ENCODE measurements around the gene CD151.

CD151 gene

DNA sequence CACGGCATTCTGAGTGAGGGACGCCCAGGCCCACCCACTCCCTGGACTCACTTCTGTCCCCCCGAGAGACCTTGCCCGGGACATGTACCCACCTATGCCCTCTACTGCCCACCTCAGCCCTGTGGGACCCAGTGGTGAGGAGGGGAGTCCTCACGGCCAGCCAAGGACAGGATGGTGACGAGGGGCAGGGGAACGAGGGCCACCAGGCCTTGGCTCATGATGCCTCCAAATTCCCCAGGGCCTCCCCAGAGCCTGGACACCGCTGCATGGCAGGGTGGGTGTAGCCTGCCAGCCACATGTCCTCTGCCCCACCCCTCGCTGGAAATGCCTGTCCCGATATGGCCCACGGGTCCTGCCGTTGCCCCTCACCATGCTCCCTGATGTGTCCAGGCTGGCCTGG lies 36.0 kb downstream of the CD151 start:
- Histone ChIP-seq H3K36me3 (ENCODE audit: insufficient read depth, low read length) (peaks cover 7% of the 10 kb centered on the region), H3K27me3 (ENCODE audit: control insufficient read depth in 1 of 2, insufficient read depth in 2 of 2, low read length in 2 of 2) (no peaks in the 10 kb centered on the region), H3K27ac (ENCODE audit: low read depth, low read length) (no peak overlapping the region), H3K4me1 (ENCODE audit: insufficient read depth, low read length) (no peaks in the 10 kb centered on the region), H3K4me3 (ENCODE audit: low read depth in 1 of 2, low read length in 2 of 2) (no peak overlapping the region), H3K9ac (ENCODE audit: low read length) (no peak overlapping the region), H3K9me3 (ENCODE audit: low read length) (no peaks in the 10 kb centered on the region)

DNA sequence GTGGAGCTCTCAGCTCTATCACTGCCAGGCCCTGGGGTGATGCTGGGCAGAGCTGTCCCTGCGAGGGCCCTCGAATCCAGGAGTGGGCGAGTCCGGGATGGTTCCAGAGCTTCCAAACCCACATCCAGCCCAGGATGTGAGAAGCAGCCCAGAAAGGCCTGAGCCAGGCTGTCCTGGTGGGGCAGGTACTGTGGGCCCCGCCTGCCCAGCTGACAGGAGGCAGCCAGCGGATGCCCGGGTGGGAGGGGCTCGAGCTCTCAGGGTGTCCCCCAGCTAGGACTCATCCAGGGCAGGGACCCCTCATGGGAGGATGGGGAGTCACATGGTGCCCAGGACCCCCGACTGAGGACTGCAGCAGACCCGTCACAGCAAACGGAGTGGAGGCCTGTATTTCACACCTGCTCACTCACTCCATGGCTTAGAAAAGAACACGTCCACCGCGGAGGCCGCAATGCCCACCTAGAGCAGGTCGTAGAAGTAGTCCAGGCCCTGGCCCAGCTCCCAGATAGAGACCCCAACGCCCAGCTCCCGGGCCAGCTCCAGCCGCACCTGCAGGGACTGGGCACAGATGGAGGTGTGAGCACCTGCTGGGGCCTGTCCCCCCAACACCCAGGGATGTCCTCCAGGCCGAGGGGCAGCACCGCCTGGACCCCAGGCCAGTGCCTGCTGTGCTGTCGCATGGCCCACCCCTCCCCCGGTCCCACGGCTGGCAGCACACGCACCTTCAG lies 36.8 kb downstream of the CD151 start:
- Histone ChIP-seq H3K36me3 (ENCODE audit: insufficient read depth, low read length) (peaks cover 7% of the 10 kb centered on the region), H3K9ac (ENCODE audit: low read length) (no peak overlapping the region), H3K27ac (ENCODE audit: low read depth, low read length) (no peak overlapping the region), H3K4me3 (ENCODE audit: low read depth in 1 of 2, low read length in 2 of 2) (no peak overlapping the region), H3K4me1 (ENCODE audit: insufficient read depth, low read length) (no peaks in the 10 kb centered on the region), H3K27me3 (ENCODE audit: control insufficient read depth in 1 of 2, insufficient read depth in 2 of 2, low read length in 2 of 2) (no peaks in the 10 kb centered on the region), H3K9me3 (ENCODE audit: low read length) (no peaks in the 10 kb centered on the region)

GRCh38 chr11:870127-870413 lies 37.3 kb downstream of the CD151 start:
- H3K27ac ChIP-seq (ENCODE audit: low read depth, low read length), result no peak overlapping the region
- H3K9ac ChIP-seq (ENCODE audit: low read length), result no peak overlapping the region
- H3K36me3 ChIP-seq (ENCODE audit: insufficient read depth, low read length), result peaks cover 7% of the 10 kb centered on the region
- H3K27me3 ChIP-seq (ENCODE audit: control insufficient read depth in 1 of 2, insufficient read depth in 2 of 2, low read length in 2 of 2), result no peaks in the 10 kb centered on the region
- no peaks in the 10 kb centered on the region for H3K4me1 ChIP-seq (ENCODE audit: insufficient read depth, low read length)
- no peaks in the 10 kb centered on the region for H3K9me3 ChIP-seq (ENCODE audit: low read length)
- no peak overlapping the region for H3K4me3 ChIP-seq (ENCODE audit: low read depth in 1 of 2, low read length in 2 of 2)

GRCh38 chr11:870418-870817 lies 37.7 kb downstream of the CD151 start:
- peaks cover 7% of the 10 kb centered on the region for H3K36me3 ChIP-seq (ENCODE audit: insufficient read depth, low read length)
- H3K4me1 ChIP-seq (ENCODE audit: insufficient read depth, low read length), result no peaks in the 10 kb centered on the region
- no peak overlapping the region for H3K9ac ChIP-seq (ENCODE audit: low read length)
- no peaks in the 10 kb centered on the region for H3K9me3 ChIP-seq (ENCODE audit: low read length)
- H3K27ac ChIP-seq (ENCODE audit: low read depth, low read length), result no peak overlapping the region
- H3K4me3 ChIP-seq (ENCODE audit: low read depth in 1 of 2, low read length in 2 of 2), result no peak overlapping the region
- no peaks in the 10 kb centered on the region for H3K27me3 ChIP-seq (ENCODE audit: control insufficient read depth in 1 of 2, insufficient read depth in 2 of 2, low read length in 2 of 2)

- H3K27ac ChIP-seq (ENCODE audit: low read depth, low read length), result no peak overlapping the region
- H3K4me1 ChIP-seq (ENCODE audit: insufficient read depth, low read length), result peaks cover 4% of the 10 kb centered on the region
- no peaks in the 10 kb centered on the region for H3K27me3 ChIP-seq (ENCODE audit: control insufficient read depth in 1 of 2, insufficient read depth in 2 of 2, low read length in 2 of 2)
- peaks cover 7% of the 10 kb centered on the region for H3K36me3 ChIP-seq (ENCODE audit: insufficient read depth, low read length)
- H3K4me3 ChIP-seq (ENCODE audit: low read depth in 1 of 2, low read length in 2 of 2), result no peak overlapping the region
- H3K9ac ChIP-seq (ENCODE audit: low read length), result no peak overlapping the region
- H3K9me3 ChIP-seq (ENCODE audit: low read length), result no peaks in the 10 kb centered on the region
Observed at GRCh38 chr11:871472-871871, 38.7 kb downstream of the CD151 start.

DNA sequence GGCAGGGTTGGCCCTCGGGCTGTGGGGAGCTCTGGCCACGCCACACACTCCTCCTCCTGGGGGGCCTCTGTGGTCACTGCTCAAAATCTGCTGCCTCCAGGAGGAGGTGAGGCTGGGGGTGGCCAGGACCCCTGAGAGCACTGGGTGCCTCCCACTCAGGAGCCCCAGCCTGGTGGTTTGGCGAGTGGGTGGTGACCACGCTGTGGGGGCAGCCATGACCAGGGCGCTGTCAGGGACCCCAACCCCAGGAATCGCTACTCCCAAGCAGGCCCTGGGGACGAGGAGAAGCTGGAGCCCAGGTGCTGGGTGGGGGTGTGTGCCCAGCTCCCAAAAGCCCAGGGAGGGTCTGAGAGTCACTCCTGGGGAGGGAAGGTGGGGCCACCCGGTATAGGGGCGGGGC lies 40.0 kb downstream of the CD151 start:
- Histone ChIP-seq H3K36me3 (ENCODE audit: insufficient read depth, low read length) (peaks cover 7% of the 10 kb centered on the region), H3K4me1 (ENCODE audit: insufficient read depth, low read length) (peaks cover 4% of the 10 kb centered on the region), H3K27me3 (ENCODE audit: control insufficient read depth in 1 of 2, insufficient read depth in 2 of 2, low read length in 2 of 2) (no peaks in the 10 kb centered on the region), H3K27ac (ENCODE audit: low read depth, low read length) (no peak overlapping the region), H3K9me3 (ENCODE audit: low read length) (no peaks in the 10 kb centered on the region), H3K9ac (ENCODE audit: low read length) (no peak overlapping the region), H3K4me3 (ENCODE audit: low read depth in 1 of 2, low read length in 2 of 2) (no peak overlapping the region)

GRCh38 chr11:873706-874105 lies 41.0 kb downstream of the CD151 start:
- no peak overlapping the region for H3K4me3 ChIP-seq (ENCODE audit: low read depth in 1 of 2, low read length in 2 of 2)
- peaks cover 4% of the 10 kb centered on the region for H3K4me1 ChIP-seq (ENCODE audit: insufficient read depth, low read length)
- no peaks in the 10 kb centered on the region for H3K9me3 ChIP-seq (ENCODE audit: low read length)
- H3K36me3 ChIP-seq (ENCODE audit: insufficient read depth, low read length), result peaks cover under 1% of the 10 kb centered on the region
- no peak overlapping the region for H3K27ac ChIP-seq (ENCODE audit: low read depth, low read length)
- H3K27me3 ChIP-seq (ENCODE audit: control insufficient read depth in 1 of 2, insufficient read depth in 2 of 2, low read length in 2 of 2), result no peaks in the 10 kb centered on the region
- no peak overlapping the region for H3K9ac ChIP-seq (ENCODE audit: low read length)

- Histone ChIP-seq H3K36me3 (ENCODE audit: insufficient read depth, low read length) (no peaks in the 10 kb centered on the region), H3K9me3 (ENCODE audit: low read length) (no peaks in the 10 kb centered on the region), H3K27ac (ENCODE audit: low read depth, low read length) (no peak overlapping the region), H3K27me3 (ENCODE audit: control insufficient read depth in 1 of 2, insufficient read depth in 2 of 2, low read length in 2 of 2) (no peaks in the 10 kb centered on the region), H3K4me1 (ENCODE audit: insufficient read depth, low read length) (peaks cover 4% of the 10 kb centered on the region), H3K9ac (ENCODE audit: low read length) (no peak overlapping the region), H3K4me3 (ENCODE audit: low read depth in 1 of 2, low read length in 2 of 2) (no peak overlapping the region)
Observed at GRCh38 chr11:875203-875602, 42.5 kb downstream of the CD151 start.

DNA sequence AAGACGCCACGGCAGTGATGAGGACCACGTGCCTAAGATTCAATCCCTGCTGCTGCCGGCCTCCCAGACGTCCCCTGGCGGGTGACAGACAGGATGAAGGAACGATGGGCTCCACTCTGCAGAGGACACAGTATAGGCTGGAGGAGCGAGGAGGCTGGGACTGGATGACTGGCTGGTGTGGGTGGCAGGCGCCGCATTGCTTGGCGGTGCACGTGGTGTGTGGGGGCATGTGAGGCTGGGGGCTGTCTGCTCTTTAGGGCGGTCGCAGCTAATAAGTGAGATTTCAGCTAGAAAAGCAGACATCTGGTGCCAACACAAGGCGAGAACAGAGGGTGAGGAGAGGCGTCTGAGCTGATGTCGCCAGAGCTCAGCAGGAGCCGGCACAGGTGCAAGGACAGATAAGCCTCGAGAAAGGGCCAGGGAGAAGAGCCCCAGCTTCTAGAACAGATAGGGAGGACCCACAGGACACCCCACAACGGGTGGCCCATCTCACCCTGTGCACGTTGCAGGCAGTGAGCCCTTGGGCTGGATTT lies 43.1 kb downstream of the CD151 start:
- Histone ChIP-seq H3K27ac (ENCODE audit: low read depth, low read length) (no peak overlapping the region), H3K9ac (ENCODE audit: low read length) (no peak overlapping the region), H3K36me3 (ENCODE audit: insufficient read depth, low read length) (no peaks in the 10 kb centered on the region)

DNA sequence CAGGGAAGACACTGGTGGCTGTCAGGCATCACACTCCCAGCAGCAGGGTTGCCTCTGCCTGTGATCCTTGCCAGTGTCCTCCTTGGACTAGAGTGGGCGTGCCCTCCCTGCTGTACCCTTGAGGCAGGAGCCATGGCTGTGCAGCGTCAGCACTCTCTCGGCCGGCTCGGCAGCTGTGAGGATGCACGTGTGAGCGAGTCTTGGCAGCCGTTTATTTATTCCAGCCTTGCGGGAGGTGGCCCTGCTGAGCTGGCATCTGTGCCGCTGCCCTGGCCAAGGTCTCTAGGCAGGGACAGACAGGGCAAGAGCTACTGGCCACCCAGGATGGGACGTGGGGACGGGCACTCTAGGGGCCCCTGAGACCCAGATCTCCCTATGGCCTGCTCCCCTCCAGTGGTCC lies 43.8 kb downstream of the CD151 start:
- Histone ChIP-seq H3K27ac (ENCODE audit: low read depth, low read length) (no peak overlapping the region), H3K4me3 (ENCODE audit: low read depth in 1 of 2, low read length in 2 of 2) (no peak overlapping the region), H3K27me3 (ENCODE audit: control insufficient read depth in 1 of 2, insufficient read depth in 2 of 2, low read length in 2 of 2) (no peaks in the 10 kb centered on the region), H3K36me3 (ENCODE audit: insufficient read depth, low read length) (no peaks in the 10 kb centered on the region), H3K9me3 (ENCODE audit: low read length) (no peaks in the 10 kb centered on the region), H3K9ac (ENCODE audit: low read length) (no peak overlapping the region), H3K4me1 (ENCODE audit: insufficient read depth, low read length) (peaks cover 4% of the 10 kb centered on the region)

More for the DNA sequence above, 43.1 kb downstream of the CD151 start:
- peaks cover 4% of the 10 kb centered on the region for H3K4me1 ChIP-seq (ENCODE audit: insufficient read depth, low read length)
- H3K9me3 ChIP-seq (ENCODE audit: low read length), result no peaks in the 10 kb centered on the region
- H3K27me3 ChIP-seq (ENCODE audit: control insufficient read depth in 1 of 2, insufficient read depth in 2 of 2, low read length in 2 of 2), result no peaks in the 10 kb centered on the region
- no peak overlapping the region for H3K4me3 ChIP-seq (ENCODE audit: low read depth in 1 of 2, low read length in 2 of 2)

DNA sequence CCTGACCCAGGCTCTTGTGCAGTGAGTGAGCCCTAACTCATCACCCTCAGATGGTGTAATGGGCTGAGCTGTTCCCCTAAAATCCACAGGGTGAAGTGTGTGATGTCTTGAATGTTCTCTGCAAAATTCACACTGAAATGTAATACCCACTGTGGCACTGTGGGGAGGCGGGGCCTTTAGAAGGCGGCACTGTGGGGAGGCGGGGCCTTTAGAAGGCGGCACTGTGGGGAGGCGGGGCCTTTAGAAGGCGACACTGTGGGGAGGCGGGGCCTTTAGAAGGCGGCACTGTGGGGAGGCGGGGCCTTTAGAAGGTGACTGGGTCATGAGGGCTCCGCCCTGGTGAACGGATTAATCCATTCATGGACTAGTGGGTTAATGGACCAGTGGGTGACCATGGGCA lies 44.8 kb downstream of the CD151 start:
- H3K4me3 ChIP-seq (ENCODE audit: low read depth in 1 of 2, low read length in 2 of 2), result no peak overlapping the region
- H3K36me3 ChIP-seq (ENCODE audit: insufficient read depth, low read length), result no peaks in the 10 kb centered on the region
- peaks cover 4% of the 10 kb centered on the region for H3K4me1 ChIP-seq (ENCODE audit: insufficient read depth, low read length)
- no peak overlapping the region for H3K27ac ChIP-seq (ENCODE audit: low read depth, low read length)
- no peaks in the 10 kb centered on the region for H3K27me3 ChIP-seq (ENCODE audit: control insufficient read depth in 1 of 2, insufficient read depth in 2 of 2, low read length in 2 of 2)
- no peaks in the 10 kb centered on the region for H3K9me3 ChIP-seq (ENCODE audit: low read length)
- H3K9ac ChIP-seq (ENCODE audit: low read length), result no peak overlapping the region

GRCh38 chr11:880447-880846 lies 47.7 kb downstream of the CD151 start:
- Histone ChIP-seq H3K36me3 (ENCODE audit: insufficient read depth, low read length) (no peaks in the 10 kb centered on the region), H3K27ac (ENCODE audit: low read depth, low read length) (no peak overlapping the region), H3K4me3 (ENCODE audit: low read depth in 1 of 2, low read length in 2 of 2) (no peak overlapping the region), H3K9ac (ENCODE audit: low read length) (no peak overlapping the region), H3K4me1 (ENCODE audit: insufficient read depth, low read length) (peaks cover 4% of the 10 kb centered on the region), H3K9me3 (ENCODE audit: low read length) (no peaks in the 10 kb centered on the region), H3K27me3 (ENCODE audit: control insufficient read depth in 1 of 2, insufficient read depth in 2 of 2, low read length in 2 of 2) (no peaks in the 10 kb centered on the region)

Measured in muscle layer of colon (tissue), 2 donors.